Fibroblast of skin of back (primary cell): Measurements from ENCODE around the gene DNAJC22.
"Not testable (repeated sequence)": the region's sequence is repeated elsewhere in the genome, so short reads cannot be mapped to it uniquely, and the experiment has no call there.

ENCODE experiments used
- DNase-seq: peaks from one replicate; pipeline ENCODE4 v3.0.0-alpha.2; 2013

DNAJC22 gene

GRCh38 chr12:49331380-49332222 is 15.1 kb upstream of the DNAJC22 start:
- peak; percentile 70 for DNase-seq

- DNase-seq: no peak
These were observed 14.2 kb upstream of the DNAJC22 start for GRCh38 chr12:49332441-49332861.

GRCh38 chr12:49332891-49333371 is 13.8 kb upstream of the DNAJC22 start:
- no peak for DNase-seq

GRCh38 chr12:49333778-49334177 is 12.9 kb upstream of the DNAJC22 start:
- DNase-seq: not testable (repeated sequence)

- no peak for DNase-seq
These were observed 12.5 kb upstream of the DNAJC22 start for GRCh38 chr12:49334226-49334625.

GRCh38 chr12:49334681-49335080 is 12.0 kb upstream of the DNAJC22 start:
- no peak for DNase-seq

GRCh38 chr12:49335118-49335954 is 11.4 kb upstream of the DNAJC22 start:
- no peak for DNase-seq

GRCh38 chr12:49335955-49336644 is 10.6 kb upstream of the DNAJC22 start:
- no peak for DNase-seq

- DNase-seq: peak; percentile 71
These were observed 9.8 kb upstream of the DNAJC22 start, which contains the start of gene C1QL4 for GRCh38 chr12:49336645-49337584. Gene C1QL4 (minus strand): TSS chr12:49337188. CDS start chr12:49336477, 711 bp downstream.

- no peak for DNase-seq
These were observed 7.7 kb upstream of the DNAJC22 start for GRCh38 chr12:49338830-49339463.

- DNase-seq: no peak
These were observed 7.2 kb upstream of the DNAJC22 start for GRCh38 chr12:49339464-49339861.

GRCh38 chr12:49340095-49340870 is 6.4 kb upstream of the DNAJC22 start:
- DNase-seq: no peak

- DNase-seq: no peak
These were observed 5.5 kb upstream of the DNAJC22 start for GRCh38 chr12:49340971-49341776.

GRCh38 chr12:49341777-49342065 is 5.0 kb upstream of the DNAJC22 start:
- no peak for DNase-seq

GRCh38 chr12:49342066-49342913 is 4.4 kb upstream of the DNAJC22 start:
- DNase-seq: peak; percentile 76

GRCh38 chr12:49342914-49343731 is 3.6 kb upstream of the DNAJC22 start:
- no peak for DNase-seq

- DNase-seq: no peak
These were observed 2.1 kb upstream of the DNAJC22 start for GRCh38 chr12:49344486-49345050.
